PC-9 (cell line): Measurements from ENCODE around the gene MLYCD. TPM values are rescaled to one million over a fixed set of nuclear protein-coding genes. Genes with fewer than 3 reads are reported as not detected.

Source experiments
- BruUV-seq: library from RNA; stranded (reverse); fragments of 400-500 nt; replicated peaks from 2 replicates; lab custom pipeline; 2021; lab: Mats Ljungman, UMichigan
- CTCF ChIA-PET: fragments of 300-600 bp; sonication (Branson Sonifier 250); formaldehyde crosslinking; loops from one replicate; lab custom pipeline; 2022; ENCODE audit warnings: antibody characterized with exemption; lab: Charles Lee
- POLR2A ChIA-PET: fragments of 300-600 bp; sonication (Branson Sonifier 250); formaldehyde crosslinking; loops from one replicate; lab custom pipeline; 2022; ENCODE audit warnings: antibody characterized with exemption; ENCODE audit not compliant: unreplicated experiment; lab: Charles Lee
- DNase-seq, 2 experiments: peaks; one replicate each; pipeline versions ENCODE4 v3.0.0 to v3.0.0-alpha.2; 2015 to 2022; ENCODE audit warnings: mixed read lengths in 1 of 2
- H2AFZ ChIP-seq: fragments of 200-600 bp; sonication (generic); 2 replicates; pipeline ENCODE4 v1.8.1; 2017; ENCODE audit warnings: antibody characterized with exemption
- H3F3A ChIP-seq: fragments of 200-600 bp; sonication (generic); 2 replicates; pipeline ENCODE4 v1.8.1; 2017; ENCODE audit warnings: antibody characterized with exemption, mild to moderate bottlenecking, low read depth; ENCODE audit not compliant: insufficient read depth
- H3K27ac ChIP-seq: fragments of 200-600 bp; sonication (generic); 2 replicates; pipeline ENCODE4 v1.6.1; 2016; ENCODE audit warnings: mixed run types
- H3K27me3 ChIP-seq: fragments of 200-600 bp; sonication (generic); 2 replicates; pipeline ENCODE4 v1.6.1; 2016; ENCODE audit warnings: low read depth, mixed run types; ENCODE audit not compliant: insufficient read depth
- H3K36me3 ChIP-seq: fragments of 200-600 bp; sonication (generic); 2 replicates; pipeline ENCODE4 v1.6.1; 2016; ENCODE audit warnings: low read depth, mixed run types
- H3K4me1 ChIP-seq: fragments of 200-600 bp; sonication (generic); replicated peaks from 2 replicates; pipeline ENCODE4 v1.6.1; 2016; ENCODE audit warnings: mixed run types; ENCODE audit not compliant: insufficient read depth
- H3K4me2 ChIP-seq: fragments of 200-600 bp; sonication (generic); 2 replicates; pipeline ENCODE4 v1.6.1; 2017; ENCODE audit warnings: mixed run types
- H3K4me3 ChIP-seq: fragments of 200-600 bp; sonication (generic); 2 replicates; pipeline ENCODE4 v1.6.1; 2016; ENCODE audit warnings: mixed run types
- H3K79me2 ChIP-seq: fragments of 200-600 bp; sonication (generic); 2 replicates; pipeline ENCODE4 v1.6.1; 2017; ENCODE audit warnings: low read depth, mixed run types
- H3K9me2 ChIP-seq: fragments of 200-600 bp; sonication (generic); 2 replicates; pipeline ENCODE4 v1.8.1; 2017; ENCODE audit warnings: mild to moderate bottlenecking; ENCODE audit not compliant: insufficient read depth
- H3K9me3 ChIP-seq: fragments of 200-600 bp; sonication (generic); 2 replicates; pipeline ENCODE4 v1.8.1; 2016; ENCODE audit warnings: low read depth; ENCODE audit not compliant: insufficient read depth
- H4K20me1 ChIP-seq: fragments of 200-600 bp; sonication (generic); 2 replicates; pipeline ENCODE4 v1.8.1; 2017; ENCODE audit not compliant: insufficient read depth
- CTCF ChIP-seq: fragments of 200-600 bp; sonication (generic); conservative IDR thresholded peaks from 2 replicates; pipeline ENCODE4 v1.6.1; 2017; ENCODE audit warnings: mixed run types, antibody characterized with exemption, mild to moderate bottlenecking, moderate library complexity
- EZH2 ChIP-seq: fragments of 200-600 bp; sonication (generic); IDR thresholded peaks from 2 replicates; pipeline ENCODE4 v1.8.0; 2017; ENCODE audit warnings: antibody characterized with exemption, low read depth
- intact Hi-C: fragments of 100-400 bp; cut with micrococcal nuclease; formaldehyde crosslinking; loops from one replicate; pipeline ENCODE4 v1.10.0; 2022; ENCODE audit not compliant: unreplicated experiment
- total RNA-seq: library from RNA; stranded (reverse); gene quantifications from 2 replicates; pipeline ENCODE4 v1.2.3, GENCODE V29; 2021

MLYCD gene
- total RNA-seq, 1 experiment from 2014 or later, result 4.7 TPM

GRCh38 chr16:83951544-83951943 lies 52.6 kb downstream of the MLYCD start:
- intact Hi-C loops, result loop anchor here (5.0 to 10.0 kb wide), 4 partner anchors 127 to 666 kb away; partner anchors contain the start of genes COTL1 and MEAK7
- TF ChIP-seq EZH2, result no peak
- TF ChIP-seq CTCF, result no peak
- H3K9me3 ChIP-seq, result no peaks in the 10 kb centered on the region
- H2AFZ ChIP-seq, result no peak overlapping the region
- H3K36me3 ChIP-seq, result no peaks in the 10 kb centered on the region
- peaks cover 22% of the 10 kb centered on the region for H3K4me1 ChIP-seq
- H3K27me3 ChIP-seq, result no peaks in the 10 kb centered on the region
- POLR2A ChIA-PET, result interaction anchor here (0.6 kb wide), 1 partner anchor 24 kb away, joined by 4 read pairs; no protein-coding TSS in a partner anchor
- H3K79me2 ChIP-seq, result peaks cover 26% of the 10 kb centered on the region
- no peak for DNase-seq
- CTCF ChIA-PET, result no interaction called here
- H3F3A ChIP-seq, result peaks cover 12% of the 10 kb centered on the region; the same call in 1 of the 2 replicates
- BruUV-seq, result no TSS peak
- no peak overlapping the region for H3K4me3 ChIP-seq
- no peaks in the 10 kb centered on the region for H3K9me2 ChIP-seq
- no peak overlapping the region for H3K27ac ChIP-seq
- peaks cover 29% of the 10 kb centered on the region for H4K20me1 ChIP-seq
- H3K4me2 ChIP-seq, result no peak overlapping the region

GRCh38 chr16:83952587-83952939 lies 53.6 kb downstream of the MLYCD start:
- Histone ChIP-seq H3K9me2 (no peaks in the 10 kb centered on the region), H2AFZ (peak overlapping the region; percentile 69; the same call in 1 of the 2 replicates), H3K4me3 (peak overlapping the region; percentile 87; the same call in 1 of the 2 replicates), H3K27me3 (no peaks in the 10 kb centered on the region), H3F3A (peaks cover 12% of the 10 kb centered on the region; the same call in 1 of the 2 replicates), H3K4me2 (peak overlapping the region; percentile 94), H4K20me1 (peaks cover 34% of the 10 kb centered on the region), H3K27ac (peak overlapping the region; percentile 91), H3K9me3 (no peaks in the 10 kb centered on the region), H3K4me1 (peaks cover 22% of the 10 kb centered on the region), H3K79me2 (peaks cover 30% of the 10 kb centered on the region), H3K36me3 (no peaks in the 10 kb centered on the region)
- ChIA-PET CTCF (interaction anchor here (0.5 kb wide), 1 partner anchor 143 kb away, joined by 4 read pairs; no protein-coding TSS in a partner anchor), POLR2A (no interaction called here)
- intact Hi-C loops, result loop anchor here (2.0 to 10.0 kb wide), 5 partner anchors 62 to 665 kb away; partner anchors contain the start of genes COTL1 and MEAK7
- peak in 1 of 2 experiments; percentile 66 for DNase-seq
- no peak for TF ChIP-seq EZH2
- no peak for TF ChIP-seq CTCF
- TSS peak; percentile 83 for BruUV-seq

DNA sequence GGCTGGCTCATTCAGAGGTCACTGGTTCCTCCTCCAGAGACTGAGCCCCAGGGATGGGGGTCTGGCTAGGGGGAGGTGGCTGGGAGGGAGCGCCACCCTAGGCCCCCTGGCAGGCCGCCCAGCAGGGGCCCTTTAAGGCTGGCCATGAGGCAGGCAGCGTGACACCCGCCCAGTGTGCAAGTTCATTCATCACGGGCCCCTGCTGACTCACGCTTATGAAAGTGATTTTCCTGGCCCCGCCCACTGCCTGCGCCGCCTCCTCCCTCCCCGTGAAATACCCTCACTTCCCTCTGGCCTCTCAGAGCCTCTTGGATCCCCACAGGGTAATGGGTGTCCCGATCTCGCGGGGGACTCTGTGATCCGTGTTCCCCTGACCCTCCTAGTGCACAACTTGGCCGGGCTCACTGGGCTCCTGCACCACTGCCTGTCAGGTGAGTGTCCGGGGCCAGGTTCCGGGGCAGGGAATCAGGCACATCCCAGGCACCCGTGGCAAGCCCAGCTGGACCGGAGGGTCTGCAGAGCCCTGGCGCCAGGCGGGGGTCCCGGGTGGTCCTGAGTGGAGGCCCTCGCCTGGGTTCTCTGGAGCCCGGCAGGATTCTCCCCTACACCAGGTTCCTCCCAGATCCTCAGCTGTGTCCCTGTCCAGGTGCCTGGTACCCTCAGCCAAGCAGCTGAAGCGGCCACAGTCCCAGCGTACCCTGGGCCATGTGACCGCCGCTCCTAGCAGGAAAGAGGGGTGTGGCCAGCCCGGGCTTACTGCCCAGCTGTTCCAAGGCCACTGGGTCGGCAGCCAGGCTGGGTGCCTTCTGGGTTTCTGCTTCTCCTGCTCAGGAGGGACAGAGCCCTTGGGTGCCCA lies 54.3 kb downstream of the MLYCD start, which contains the start of gene OSGIN1:
Gene OSGIN1, plus strand, starts transcription at position 301 of the 856 bp plus-strand sequence. CDS start 4,432 bp downstream, outside the sequence.
- peaks cover 22% of the 10 kb centered on the region for H3K4me1 ChIP-seq
- H3K36me3 ChIP-seq, result no peaks in the 10 kb centered on the region
- peaks cover 12% of the 10 kb centered on the region; the same call in 1 of the 2 replicates for H3F3A ChIP-seq
- intact Hi-C loops, result loop anchor here (1.0 to 10.0 kb wide), 6 partner anchors 27 to 664 kb away; partner anchors contain the start of genes COTL1 and MEAK7
- peaks cover 30% of the 10 kb centered on the region for H3K79me2 ChIP-seq
- peak within 1 kb of the TSS; percentile 94 for H3K4me2 ChIP-seq
- H3K4me3 ChIP-seq, result peak within 1 kb of the TSS; percentile 87
- BruUV-seq, result no TSS peak
- no peaks in the 10 kb centered on the region for H3K9me3 ChIP-seq
- ChIA-PET CTCF (interaction anchor here (0.5 to 2.0 kb wide), 5 partner anchors 26 to 143 kb away, joined by 3 to 13 read pairs (median 5); no protein-coding TSS in a partner anchor), POLR2A (no interaction called here)
- peak within 1 kb of the TSS; percentile 91 for H3K27ac ChIP-seq
- TF ChIP-seq EZH2, result no peak
- no peak for TF ChIP-seq CTCF
- DNase-seq, result peak; percentile 82 to 93
- peak within 1 kb of the TSS; percentile 69; the same call in 1 of the 2 replicates for H2AFZ ChIP-seq
- no peaks in the 10 kb centered on the region for H3K27me3 ChIP-seq
- peaks cover 34% of the 10 kb centered on the region for H4K20me1 ChIP-seq
- H3K9me2 ChIP-seq, result no peaks in the 10 kb centered on the region
